Astrocyte of the cerebellum (primary cell): Measurements from ENCODE around the gene CTTNBP2.

Experiments
- DNase-seq: peaks from one replicate; pipeline ENCODE4 v3.0.0-alpha.2; 2011; ENCODE audit warnings: low read depth
- H3K4me3 ChIP-seq: 2 replicates; pipeline ENCODE4 v1.5.1; 2011; ENCODE audit warnings: mild to moderate bottlenecking, low read depth, low read length, moderate library complexity
- in situ Hi-C: cut with HindIII; loops from 2 replicates; pipeline ENCODE4 v1.10.0; 2017; ENCODE audit warnings: low sequenced_read_pairs
- TF ChIP-seq, protein P1 (sequence below): IDR thresholded peaks from 2 replicates; pipeline ENCODE4 v1.5.1; 2012; ENCODE audit warnings: low read length, low read depth, moderate library complexity, mild to moderate bottlenecking; ENCODE audit errors: missing control alignments

Gene CTTNBP2

GRCh38 chr7:117683430-117684175 lies 189.6 kb downstream of the CTTNBP2 start:
- DNase-seq = no peak
- in situ Hi-C loops = no loop called here
- TF ChIP-seq, protein P1, sequence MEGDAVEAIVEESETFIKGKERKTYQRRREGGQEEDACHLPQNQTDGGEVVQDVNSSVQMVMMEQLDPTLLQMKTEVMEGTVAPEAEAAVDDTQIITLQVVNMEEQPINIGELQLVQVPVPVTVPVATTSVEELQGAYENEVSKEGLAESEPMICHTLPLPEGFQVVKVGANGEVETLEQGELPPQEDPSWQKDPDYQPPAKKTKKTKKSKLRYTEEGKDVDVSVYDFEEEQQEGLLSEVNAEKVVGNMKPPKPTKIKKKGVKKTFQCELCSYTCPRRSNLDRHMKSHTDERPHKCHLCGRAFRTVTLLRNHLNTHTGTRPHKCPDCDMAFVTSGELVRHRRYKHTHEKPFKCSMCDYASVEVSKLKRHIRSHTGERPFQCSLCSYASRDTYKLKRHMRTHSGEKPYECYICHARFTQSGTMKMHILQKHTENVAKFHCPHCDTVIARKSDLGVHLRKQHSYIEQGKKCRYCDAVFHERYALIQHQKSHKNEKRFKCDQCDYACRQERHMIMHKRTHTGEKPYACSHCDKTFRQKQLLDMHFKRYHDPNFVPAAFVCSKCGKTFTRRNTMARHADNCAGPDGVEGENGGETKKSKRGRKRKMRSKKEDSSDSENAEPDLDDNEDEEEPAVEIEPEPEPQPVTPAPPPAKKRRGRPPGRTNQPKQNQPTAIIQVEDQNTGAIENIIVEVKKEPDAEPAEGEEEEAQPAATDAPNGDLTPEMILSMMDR = no peak
- no peak overlapping the region for H3K4me3 ChIP-seq

DNA sequence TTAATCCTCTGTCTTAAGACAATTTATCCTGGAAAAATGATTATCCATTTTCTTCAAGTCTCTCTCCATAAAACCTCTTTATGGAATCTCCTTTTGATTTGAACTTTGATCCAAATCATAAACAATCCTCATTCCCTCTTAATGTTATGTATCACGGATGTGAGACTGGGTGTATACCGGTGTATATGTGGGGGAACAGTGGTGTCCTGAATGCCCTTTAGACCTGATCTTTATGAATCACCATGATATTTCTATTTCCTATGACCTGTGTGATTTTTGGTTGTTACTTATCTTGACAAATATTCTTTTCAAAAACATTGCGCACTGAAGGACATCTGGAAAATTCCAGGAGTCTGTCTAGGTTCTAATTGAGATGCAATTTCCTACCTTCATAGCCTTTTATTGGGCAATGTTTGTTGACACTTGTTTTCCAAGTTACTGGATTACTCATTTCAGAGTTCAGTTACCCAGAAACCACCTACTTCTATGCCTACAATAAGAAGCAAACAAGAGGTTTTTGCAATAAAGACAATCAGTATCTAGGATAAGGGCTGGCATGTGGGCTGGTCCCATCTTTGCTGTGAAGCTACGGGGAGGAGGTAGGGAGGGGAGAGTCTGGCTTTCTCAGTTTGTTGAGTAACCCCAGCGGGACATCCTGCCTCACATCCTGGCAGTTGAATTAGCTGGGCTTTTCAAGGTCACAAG lies 190.4 kb downstream of the CTTNBP2 start:
- in situ Hi-C loops = no loop called here
- H3K4me3 ChIP-seq = no peak overlapping the region

GRCh38 chr7:117679120-117679519 lies 194.1 kb downstream of the CTTNBP2 start:
- H3K4me3 ChIP-seq = no peak overlapping the region
- TF ChIP-seq, protein P1 = no peak
- no peak for DNase-seq
- in situ Hi-C loops = no loop called here

More for the DNA sequence above, 190.4 kb downstream of the CTTNBP2 start:
- DNase-seq = no peak
- TF ChIP-seq, protein P1 = no peak

GRCh38 chr7:117675497-117676435 lies 197.5 kb downstream of the CTTNBP2 start:
- in situ Hi-C loops = no loop called here
- TF ChIP-seq, protein P1 = no peak
- DNase-seq = no peak
- H3K4me3 ChIP-seq = no peak overlapping the region

DNA sequence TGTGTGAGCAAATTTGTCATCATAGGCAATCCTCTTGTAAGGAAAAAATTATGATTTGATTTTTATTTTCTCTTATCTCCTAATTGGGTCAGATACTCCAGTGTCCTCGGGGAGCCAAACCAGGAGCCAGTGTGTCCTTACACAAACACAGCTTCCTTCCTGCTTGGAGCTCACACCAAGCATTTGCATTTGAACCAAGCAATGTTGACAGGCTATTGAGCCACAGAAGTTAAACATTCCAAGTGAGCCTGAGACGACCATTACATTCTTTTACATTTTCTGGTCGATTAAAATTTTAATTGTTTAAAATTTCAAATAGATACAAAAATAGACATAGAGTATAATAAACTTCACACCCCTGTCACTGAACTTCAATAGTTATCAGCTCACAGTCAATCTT lies 198.6 kb downstream of the CTTNBP2 start:
- in situ Hi-C loops = no loop called here
- H3K4me3 ChIP-seq = no peak overlapping the region
- no peak for DNase-seq
- TF ChIP-seq, protein P1 = no peak

- DNase-seq = peak; percentile 42
- in situ Hi-C loops = no loop called here
- no peak overlapping the region for H3K4me3 ChIP-seq
- TF ChIP-seq, protein P1 = peak; percentile 33
These were observed 199.4 kb downstream of the CTTNBP2 start for GRCh38 chr7:117673839-117674238.
